ENCODE data around the gene SSX1. TPM values are rescaled to one million over a fixed set of nuclear protein-coding genes. Genes with fewer than 3 reads are reported as not detected.

The SSX1 gene, protein sequence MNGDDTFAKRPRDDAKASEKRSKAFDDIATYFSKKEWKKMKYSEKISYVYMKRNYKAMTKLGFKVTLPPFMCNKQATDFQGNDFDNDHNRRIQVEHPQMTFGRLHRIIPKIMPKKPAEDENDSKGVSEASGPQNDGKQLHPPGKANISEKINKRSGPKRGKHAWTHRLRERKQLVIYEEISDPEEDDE
- not detected in 5 replicates for total RNA-seq (2022; extraction: Qiagen RNA extraction)

GRCh38 chrX:48255062-48255796 is at the start of gene SSX1:
Gene SSX1 (plus strand): TSS chrX:48255392. CDS start chrX:48257242, 1,850 bp downstream.

Other genes with a start within 250 kb of the SSX1 start
- not detected in 5 replicates for gene SPACA5, start 248.4 kb upstream of the SSX1 start, total RNA-seq (2022; extraction: Qiagen RNA extraction)
- 0.27 to 0.38 TPM (median 0.34 TPM) in 5 replicates for gene ZNF630, start 183.8 kb upstream of the SSX1 start, total RNA-seq (2022; extraction: Qiagen RNA extraction)
- gene SPACA5B, start 124.8 kb upstream of the SSX1 start, total RNA-seq (2022; extraction: Qiagen RNA extraction), result not detected in 5 replicates
- not detected in 5 replicates for gene SSX5, start 58.6 kb upstream of the SSX1 start, total RNA-seq (2022; extraction: Qiagen RNA extraction)
- gene SSX3, start 101.3 kb downstream of the SSX1 start, total RNA-seq (2022; extraction: Qiagen RNA extraction), result not detected in 5 replicates
- not detected in 5 replicates for gene SSX4, start 128.1 kb downstream of the SSX1 start, total RNA-seq (2022; extraction: Qiagen RNA extraction)
- not detected in 5 replicates for gene SSX4B, start 156.6 kb downstream of the SSX1 start, total RNA-seq (2022; extraction: Qiagen RNA extraction)
- gene SLC38A5, start 214.9 kb downstream of the SSX1 start, total RNA-seq (2022; extraction: Qiagen RNA extraction), result 0.08 to 0.24 TPM (median 0.18 TPM) in 4 of 5 replicates, not detected in the other
- 66.2 to 74.4 TPM (median 71.2 TPM) in 5 replicates for gene FTSJ1, start 220.8 kb downstream of the SSX1 start, total RNA-seq (2022; extraction: Qiagen RNA extraction)